Mucosa of descending colon (tissue), 3 donors: ENCODE results near the gene PCDHB14. TPM values are rescaled to one million over a fixed set of nuclear protein-coding genes. Genes with fewer than 3 reads are reported as not detected.
"Not testable (repeated sequence)": the region's sequence is repeated elsewhere in the genome, so short reads cannot be mapped to it uniquely, and the experiment has no call there.

Experiments used
- ATAC-seq: fragments of 200-7000 bp; cut with Tn5 transposase; one replicate; pipeline ENCODE4 v1.9.1; 2020; ENCODE audit warnings: mild to moderate bottlenecking, moderate library complexity
- DNase-seq, 3 donors: peaks; one replicate each; pipeline ENCODE4 v3.0.0-alpha.2; 2020
- H3K36me3 ChIP-seq: fragments of 200-600 bp; one replicate; pipeline ENCODE4 v1.8.0; 2021; ENCODE audit warnings: low read depth, mild to moderate bottlenecking
- H3K4me1 ChIP-seq: fragments of 200-600 bp; one replicate; pipeline ENCODE4 v1.8.0; 2021; ENCODE audit warnings: low read depth, mild to moderate bottlenecking
- H3K4me3 ChIP-seq: fragments of 200-600 bp; one replicate; pipeline ENCODE4 v1.8.0; 2021; ENCODE audit warnings: mild to moderate bottlenecking
- H3K9me3 ChIP-seq: fragments of 200-600 bp; one replicate; pipeline ENCODE4 v1.8.0; 2021; ENCODE audit warnings: mild to moderate bottlenecking
- CTCF ChIP-seq: fragments of 200-600 bp; IDR thresholded peaks from one replicate; pipeline ENCODE4 v1.8.0; 2022; ENCODE audit warnings: antibody characterized with exemption, mild to moderate bottlenecking
- intact Hi-C, 2 donors: fragments of 100-400 bp; cut with DNase I in 1 of 2; cut with micrococcal nuclease in 1 of 2; formaldehyde crosslinking; loops; one replicate each; pipeline versions ENCODE4 v1.11.0 to v1.11.1; 2022; cut with DNase I, micrococcal nuclease
- long read RNA-seq, 2 donors: library from polyadenylated mRNA; unstranded; transcript quantifications; one replicate each; pipeline ENCODE4 v2.0.0, GENCODE V29; 2019 to 2021
- total RNA-seq, 3 donors: library from RNA; stranded (reverse); fragmentation: NEBNext Ultra II Directional in 2 of 3; extraction: Animal tissue kit (Norgen Biotek cat#: 25700) in 2 of 3; gene quantifications; one replicate each; pipeline versions ENCODE4 v1.2.1 to v1.2.4, GENCODE V29; 2021 to 2023
- donor health status: DM: no; HTN: no; CAD: no; lungs with moderate emphysema.
- donor health status: DM: no; HTN: no; CAD: no.
- donor health status: DM: no; HTN: yes; CAD: no.

PCDHB14 gene
- total RNA-seq: 1 to 10 TPM in 2 of 3 donors, under 1 TPM in 1; 0.98 to 6.1 (median 2.0) TPM
- long read RNA-seq, donor 1, full-length matches to known transcripts: 1 of 1 reads
- long read RNA-seq, donor 1, partial matches to known transcripts: 0 of 1 reads
- long read RNA-seq, donor 1, other reads (novel, unspliced or antisense): 0 of 1 reads
- long read RNA-seq, donor 2: 0 reads

- Histone ChIP-seq H3K4me3 (no peak within 1 kb of the TSS), H3K36me3 (no peaks in the 10 kb centered on the region), H3K4me1 (no peaks in the 10 kb centered on the region), H3K9me3 (peaks cover 84% of the 10 kb centered on the region)
- intact Hi-C loops: no loop called here
- DNase-seq: no peak
- no peak for TF ChIP-seq CTCF
- peak; percentile 36 for ATAC-seq
Observed at GRCh38 chr5:141223112-141223783, at the start of gene PCDHB14. Gene PCDHB14, plus strand, starts transcription at chr5:141223343. Its CDS starts 163 bp downstream, at chr5:141223506.

- DNase-seq, H3K36me3 ChIP-seq, H3K4me3 ChIP-seq, ATAC-seq, H3K4me1 ChIP-seq, intact Hi-C loops: not testable (repeated sequence)
- H3K9me3 ChIP-seq: peaks cover 59% of the 10 kb centered on the region
Observed at GRCh38 chr5:141174291-141175104, 48.6 kb upstream of the PCDHB14 start.

- no peak for DNase-seq
- peaks cover 62% of the 10 kb centered on the region for H3K9me3 ChIP-seq
- TF ChIP-seq CTCF: no peak
Observed at GRCh38 chr5:141175933-141176332, 47.2 kb upstream of the PCDHB14 start.

GRCh38 chr5:141177577-141178191 is 45.5 kb upstream of the PCDHB14 start, which contains the start of gene PCDHB8:
Gene PCDHB8, plus strand, starts transcription at chr5:141177790. Its CDS starts 245 bp downstream, at chr5:141178035.
- not testable (repeated sequence) for H3K4me3 ChIP-seq

More at GRCh38 chr5:141175933-141176332, 47.2 kb upstream of the PCDHB14 start:
- Histone ChIP-seq H3K4me1 (no peaks in the 10 kb centered on the region), H3K36me3 (no peaks in the 10 kb centered on the region), H3K4me3 (no peak overlapping the region)
- intact Hi-C loops: no loop called here
- ATAC-seq: no peak

DNA sequence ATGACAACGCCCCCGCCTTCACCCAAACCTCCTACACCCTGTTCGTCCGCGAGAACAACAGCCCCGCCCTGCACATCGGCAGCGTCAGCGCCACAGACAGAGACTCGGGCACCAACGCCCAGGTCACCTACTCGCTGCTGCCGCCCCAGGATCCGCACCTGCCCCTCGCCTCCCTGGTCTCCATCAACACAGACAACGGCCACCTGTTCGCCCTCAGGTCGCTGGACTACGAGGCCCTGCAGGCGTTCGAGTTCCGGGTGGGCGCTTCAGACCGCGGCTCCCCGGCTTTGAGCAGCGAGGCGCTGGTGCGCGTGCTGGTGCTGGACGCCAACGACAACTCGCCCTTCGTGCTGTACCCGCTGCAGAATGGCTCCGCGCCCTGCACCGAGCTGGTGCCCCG is 43.8 kb upstream of the PCDHB14 start:
- H3K4me1 ChIP-seq, H3K4me3 ChIP-seq, DNase-seq, ATAC-seq, H3K36me3 ChIP-seq, intact Hi-C loops: not testable (repeated sequence)
- H3K9me3 ChIP-seq: peaks cover 61% of the 10 kb centered on the region

More at GRCh38 chr5:141177577-141178191, 45.5 kb upstream of the PCDHB14 start, which contains the start of gene PCDHB8:
- H3K9me3 ChIP-seq: peaks cover 69% of the 10 kb centered on the region
- H3K36me3 ChIP-seq, ATAC-seq, intact Hi-C loops, DNase-seq, H3K4me1 ChIP-seq: not testable (repeated sequence)

DNA sequence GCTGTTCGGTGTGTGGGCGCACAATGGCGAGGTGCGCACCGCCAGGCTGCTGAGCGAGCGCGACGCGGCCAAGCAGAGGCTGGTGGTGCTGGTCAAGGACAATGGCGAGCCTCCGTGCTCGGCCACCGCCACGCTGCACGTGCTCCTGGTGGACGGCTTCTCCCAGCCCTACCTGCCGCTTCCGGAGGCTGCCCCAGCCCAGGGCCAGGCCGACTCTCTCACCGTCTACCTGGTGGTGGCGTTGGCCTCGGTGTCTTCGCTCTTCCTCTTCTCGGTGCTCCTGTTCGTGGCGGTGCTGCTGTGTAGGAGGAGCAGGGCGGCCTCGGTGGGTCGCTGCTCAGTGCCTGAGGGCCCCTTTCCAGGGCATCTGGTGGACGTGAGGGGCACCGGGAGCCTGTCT is 43.3 kb upstream of the PCDHB14 start:
- H3K4me1 ChIP-seq, ATAC-seq, H3K4me3 ChIP-seq, DNase-seq, H3K36me3 ChIP-seq, intact Hi-C loops: not testable (repeated sequence)
- peaks cover 61% of the 10 kb centered on the region for H3K9me3 ChIP-seq

DNA sequence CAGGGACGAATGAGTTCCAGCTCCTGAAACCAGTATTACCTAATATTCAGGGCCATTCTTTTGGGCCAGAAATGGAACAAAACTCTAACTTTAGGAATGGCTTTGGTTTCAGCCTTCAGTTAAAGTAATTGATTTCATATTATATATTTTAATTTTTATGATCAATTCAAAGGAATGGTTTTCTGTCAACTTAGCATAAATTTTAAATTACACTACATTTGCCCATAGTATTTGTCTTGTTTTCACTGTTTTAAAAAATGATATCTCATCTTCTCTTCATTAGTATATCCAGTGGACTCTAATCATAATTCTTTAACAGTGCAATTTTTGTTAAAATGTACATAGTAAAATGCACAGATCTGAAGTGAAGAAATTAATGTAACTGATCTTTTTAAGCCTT is 42.8 kb upstream of the PCDHB14 start:
- DNase-seq (no peak), ATAC-seq (no peak)
- no peak for TF ChIP-seq CTCF
- peaks cover 57% of the 10 kb centered on the region for H3K9me3 ChIP-seq
- intact Hi-C loops: no loop called here
- H3K36me3 ChIP-seq: no peaks in the 10 kb centered on the region
- H3K4me3 ChIP-seq: no peak overlapping the region
- H3K4me1 ChIP-seq: no peaks in the 10 kb centered on the region
